ENCODE results near the gene PALD1. TPM values are rescaled to one million over a fixed set of nuclear protein-coding genes. Genes with fewer than 3 reads are reported as not detected.

The PALD1 gene
- total RNA-seq, 2 donors from 2014 or later: 17.3 to 19.7 TPM

DNA sequence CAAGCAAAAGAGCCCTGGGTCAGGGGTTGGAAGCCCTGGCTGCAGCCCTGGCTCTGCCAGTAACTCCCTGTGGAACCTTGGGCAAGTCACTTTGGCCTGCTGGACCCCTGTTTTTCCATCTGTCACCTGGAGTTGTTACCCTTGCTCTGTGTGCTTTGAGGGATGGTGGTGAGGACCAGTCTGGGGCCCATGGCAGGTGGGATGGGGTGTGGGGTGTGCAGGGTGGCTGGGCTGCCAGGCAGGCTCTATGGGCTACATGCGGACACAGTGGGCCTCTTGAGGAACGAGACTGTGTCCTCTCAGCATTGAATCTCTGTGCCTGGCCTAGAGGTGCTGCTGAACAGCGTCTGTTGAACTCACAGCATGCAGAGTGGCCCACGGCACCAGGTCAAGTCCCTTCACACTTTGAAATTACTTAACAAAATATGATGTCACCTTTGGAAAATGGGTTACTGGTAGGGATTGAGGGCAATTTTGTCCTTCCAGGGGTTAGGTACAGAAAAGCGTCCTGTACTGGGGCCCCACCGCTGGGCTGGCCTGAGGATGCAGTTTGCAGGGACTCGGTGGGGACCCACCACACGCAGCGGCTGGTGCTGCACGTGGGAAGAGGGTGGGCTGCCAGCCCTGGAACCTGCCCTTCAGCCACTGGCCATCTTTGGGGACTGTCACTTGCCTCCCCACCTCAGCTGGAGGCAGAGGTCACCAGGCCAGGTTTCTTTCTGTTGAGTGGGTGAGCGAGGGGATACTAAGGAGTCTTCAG lies 78.7 kb downstream of the PALD1 start:
- Histone ChIP-seq H3K9ac (ENCODE audit: extremely low read depth, low read length, poor library complexity, severe bottlenecking) (no peak overlapping the region), H3K9me3 (ENCODE audit: control insufficient read depth, low read length) (no peaks in the 10 kb centered on the region), H3K27ac (ENCODE audit: low read depth, low read length) (no peak overlapping the region), H3K36me3 (ENCODE audit: control insufficient read depth, insufficient read depth, low read length) (peaks cover 3% of the 10 kb centered on the region), H3K4me1 (ENCODE audit: control insufficient read depth, insufficient read depth, low read length) (no peaks in the 10 kb centered on the region), H3K27me3 (ENCODE audit: control insufficient read depth, insufficient read depth, low read length, poor library complexity, severe bottlenecking) (no peaks in the 10 kb centered on the region), H3K4me3 (ENCODE audit: low read length) (no peak overlapping the region)
- no peak for DNase-seq
- Mint-ChIP-seq H3K9me3 (no peaks in the 10 kb centered on the region), H3K27ac (no peak overlapping the region), H3K4me1 (peaks cover 14% of the 10 kb centered on the region), H3K27me3 (ENCODE audit: insufficient read depth) (no peaks in the 10 kb centered on the region), H3K36me3 (ENCODE audit: low read depth) (peaks cover 20% of the 10 kb centered on the region), H3K4me3 (no peak overlapping the region)
- 96% methylated on average over 8 to 11 of the region's 11 CpGs for WGBS, 2 experiments (ENCODE audit: insufficient coverage in 1 of 2, insufficient read length in 1 of 2)
- TF ChIP-seq, protein P1, sequence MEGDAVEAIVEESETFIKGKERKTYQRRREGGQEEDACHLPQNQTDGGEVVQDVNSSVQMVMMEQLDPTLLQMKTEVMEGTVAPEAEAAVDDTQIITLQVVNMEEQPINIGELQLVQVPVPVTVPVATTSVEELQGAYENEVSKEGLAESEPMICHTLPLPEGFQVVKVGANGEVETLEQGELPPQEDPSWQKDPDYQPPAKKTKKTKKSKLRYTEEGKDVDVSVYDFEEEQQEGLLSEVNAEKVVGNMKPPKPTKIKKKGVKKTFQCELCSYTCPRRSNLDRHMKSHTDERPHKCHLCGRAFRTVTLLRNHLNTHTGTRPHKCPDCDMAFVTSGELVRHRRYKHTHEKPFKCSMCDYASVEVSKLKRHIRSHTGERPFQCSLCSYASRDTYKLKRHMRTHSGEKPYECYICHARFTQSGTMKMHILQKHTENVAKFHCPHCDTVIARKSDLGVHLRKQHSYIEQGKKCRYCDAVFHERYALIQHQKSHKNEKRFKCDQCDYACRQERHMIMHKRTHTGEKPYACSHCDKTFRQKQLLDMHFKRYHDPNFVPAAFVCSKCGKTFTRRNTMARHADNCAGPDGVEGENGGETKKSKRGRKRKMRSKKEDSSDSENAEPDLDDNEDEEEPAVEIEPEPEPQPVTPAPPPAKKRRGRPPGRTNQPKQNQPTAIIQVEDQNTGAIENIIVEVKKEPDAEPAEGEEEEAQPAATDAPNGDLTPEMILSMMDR (conservative IDR thresholded peaks at IDR 0.05): no peak

DNA sequence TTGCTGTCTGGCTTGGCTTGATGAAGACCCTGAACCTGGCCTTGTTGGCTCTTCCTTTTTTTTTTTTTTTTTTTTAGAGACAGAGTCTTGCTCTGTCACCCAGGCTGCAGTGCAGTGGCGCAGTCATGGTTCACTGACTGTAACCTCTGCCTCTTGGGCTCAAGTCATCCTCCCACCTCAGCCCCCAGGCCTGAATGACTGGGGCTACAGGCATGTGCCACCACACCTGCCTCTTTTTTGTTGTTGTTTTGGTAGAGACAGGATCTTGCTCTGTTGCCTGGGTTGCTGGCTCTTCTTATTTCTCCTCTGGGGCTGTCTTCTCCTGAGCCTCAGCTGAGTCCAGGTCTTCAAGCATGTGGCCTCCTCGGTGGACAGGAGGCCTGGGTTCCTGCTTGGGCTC lies 79.3 kb downstream of the PALD1 start:
- TF ChIP-seq, protein P1 (conservative IDR thresholded peaks at IDR 0.05): no peak
- H3K9ac ChIP-seq (ENCODE audit: extremely low read depth, low read length, poor library complexity, severe bottlenecking): no peak overlapping the region

DNA sequence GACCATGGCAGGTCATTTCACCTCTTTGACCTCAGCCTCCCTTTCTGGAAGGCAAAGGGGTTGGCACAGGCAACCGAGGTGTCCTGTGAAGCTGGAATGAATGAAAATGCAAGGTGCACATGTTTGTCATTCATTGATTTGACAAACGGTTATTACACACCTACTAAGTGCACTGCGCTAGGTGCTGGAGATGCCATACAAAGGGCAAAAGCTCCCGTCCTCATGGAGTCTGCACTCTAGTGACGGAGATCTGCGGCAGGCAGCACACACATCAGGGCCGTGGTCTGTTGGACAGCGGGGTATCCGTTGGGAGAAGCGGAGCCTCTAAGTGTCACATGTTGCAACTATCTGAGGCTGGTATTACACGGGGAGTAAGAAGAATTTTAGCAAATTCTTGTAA lies 79.7 kb downstream of the PALD1 start:
- Mint-ChIP-seq H3K4me1 (peaks cover 14% of the 10 kb centered on the region), H3K27me3 (ENCODE audit: insufficient read depth) (no peaks in the 10 kb centered on the region), H3K36me3 (ENCODE audit: low read depth) (peaks cover 11% of the 10 kb centered on the region), H3K27ac (no peak overlapping the region), H3K4me3 (no peak overlapping the region), H3K9me3 (no peaks in the 10 kb centered on the region)
- TF ChIP-seq, protein P1 (conservative IDR thresholded peaks at IDR 0.05): no peak
- WGBS, 2 experiments (ENCODE audit: insufficient coverage in 1 of 2, insufficient read length in 1 of 2): 92 to 97% methylated on average over 11 of the region's 11 CpGs
- no peak overlapping the region for H3K4me3 ChIP-seq (ENCODE audit: low read length)
- H3K9ac ChIP-seq (ENCODE audit: extremely low read depth, low read length, poor library complexity, severe bottlenecking): no peak overlapping the region
- no peaks in the 10 kb centered on the region for H3K4me1 ChIP-seq (ENCODE audit: control insufficient read depth, insufficient read depth, low read length)
- no peaks in the 10 kb centered on the region for H3K27me3 ChIP-seq (ENCODE audit: control insufficient read depth, insufficient read depth, low read length, poor library complexity, severe bottlenecking)
- peaks cover 3% of the 10 kb centered on the region for H3K36me3 ChIP-seq (ENCODE audit: control insufficient read depth, insufficient read depth, low read length)
- no peak overlapping the region for H3K27ac ChIP-seq (ENCODE audit: low read depth, low read length)
- no peak for DNase-seq
- H3K9me3 ChIP-seq (ENCODE audit: control insufficient read depth, low read length): no peaks in the 10 kb centered on the region

More for the DNA sequence above, 79.3 kb downstream of the PALD1 start:
- H3K9me3 Mint-ChIP-seq: no peaks in the 10 kb centered on the region
- H3K36me3 ChIP-seq (ENCODE audit: control insufficient read depth, insufficient read depth, low read length): peaks cover 3% of the 10 kb centered on the region
- no peak overlapping the region for H3K4me3 ChIP-seq (ENCODE audit: low read length)
- no peaks in the 10 kb centered on the region for H3K4me1 ChIP-seq (ENCODE audit: control insufficient read depth, insufficient read depth, low read length)
- peaks cover 14% of the 10 kb centered on the region for H3K4me1 Mint-ChIP-seq
- no peaks in the 10 kb centered on the region for H3K27me3 Mint-ChIP-seq (ENCODE audit: insufficient read depth)
- no peaks in the 10 kb centered on the region for H3K27me3 ChIP-seq (ENCODE audit: control insufficient read depth, insufficient read depth, low read length, poor library complexity, severe bottlenecking)
- peaks cover 15% of the 10 kb centered on the region for H3K36me3 Mint-ChIP-seq (ENCODE audit: low read depth)
- H3K27ac Mint-ChIP-seq: no peak overlapping the region
- DNase-seq: no peak
- no peaks in the 10 kb centered on the region for H3K9me3 ChIP-seq (ENCODE audit: control insufficient read depth, low read length)
- H3K4me3 Mint-ChIP-seq: no peak overlapping the region
- 62% methylated on average over 2 of the region's 2 CpGs for WGBS, 2 experiments (ENCODE audit: insufficient coverage in 1 of 2, insufficient read length in 1 of 2)
- no peak overlapping the region for H3K27ac ChIP-seq (ENCODE audit: low read depth, low read length)
